DND-41 (cell line): ENCODE results near the gene TRPM3.

Experiments used
- CTCF ChIP-seq: IDR thresholded peaks from 2 replicates; pipeline ENCODE4 v1.5.1; 2012; ENCODE audit warnings: borderline replicate concordance, low read length, moderate library complexity, mild to moderate bottlenecking; ENCODE audit not compliant: poor library complexity, severe bottlenecking; ENCODE audit errors: extremely low read depth
- EZH2 ChIP-seq: IDR thresholded peaks from 3 replicates; pipeline ENCODE4 v1.6.1; 2012; ENCODE audit warnings: borderline replicate concordance, low read depth, mild to moderate bottlenecking, moderate library complexity, low read length, inconsistent platforms; ENCODE audit not compliant: severe bottlenecking

- TF ChIP-seq CTCF: no peak
- TF ChIP-seq EZH2: no peak
These were observed 96.2 kb downstream of the TRPM3 start for GRCh38 chr9:71025201-71025600.
